ENCODE measurements around the gene ARHGAP26. TPM values are rescaled to one million over a fixed set of nuclear protein-coding genes. Genes with fewer than 3 reads are reported as not detected.

ARHGAP26 gene
- total RNA-seq, result 100 to 1,000 TPM in 1 of 7 donors, 10 to 100 TPM in 6; 33.6 to 148 (median 65.9) TPM
- polyA plus RNA-seq, result 1 to 10 TPM; 4.2 to 5.9 (median 4.2) TPM
- long read RNA-seq, donor 1, result 0 reads
- long read RNA-seq, donor 2, result 0 reads

DNA sequence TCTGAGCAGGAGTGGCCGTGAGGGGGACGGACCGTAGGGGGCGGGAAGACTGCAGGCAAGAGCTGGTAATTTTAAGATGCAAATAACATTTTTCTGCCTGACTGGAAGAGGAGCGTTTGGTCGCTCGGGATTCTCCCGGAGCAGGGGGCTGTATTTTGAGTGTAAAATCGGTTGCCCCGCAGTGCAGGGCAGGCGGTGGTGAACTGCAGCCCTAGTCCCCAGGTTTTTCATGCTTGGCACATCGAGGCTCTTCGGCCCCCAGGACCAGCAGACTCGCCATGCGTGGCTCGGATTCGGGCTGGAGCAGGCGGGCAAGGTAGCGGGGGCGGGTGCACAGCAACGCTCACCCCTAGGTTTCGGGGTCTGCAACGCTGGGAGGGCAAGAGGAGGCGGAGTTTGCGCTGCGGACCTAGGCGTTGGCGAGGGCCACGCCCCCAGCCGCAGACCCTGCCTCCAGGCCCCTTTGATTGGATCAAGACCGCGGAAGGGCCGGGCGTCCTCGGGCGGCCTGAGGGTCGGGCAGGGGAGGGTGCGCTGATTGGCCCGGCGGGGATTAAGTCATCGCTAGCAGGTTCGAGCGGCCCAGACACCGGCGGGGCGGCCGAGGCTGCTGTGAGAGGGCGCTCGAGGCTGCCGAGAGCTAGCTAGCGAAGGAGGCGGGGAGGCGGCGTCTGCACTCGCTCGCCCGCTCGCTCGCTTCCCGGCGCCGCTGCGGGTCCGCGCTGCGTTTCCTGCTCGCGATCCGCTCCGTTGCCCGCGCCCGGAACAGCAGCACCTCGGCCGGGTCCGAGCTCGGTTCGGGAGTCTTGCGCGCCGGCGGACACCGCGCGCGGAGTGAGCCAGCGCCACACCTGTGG, at the start of gene ARHGAP26:
ARHGAP26 (plus strand) TSS at position 585 of the 857 bp plus-strand sequence. CDS start 385 bp downstream, outside the sequence.
- Histone ChIP-seq H3K4me1 (peaks cover 13 to 61% (median 32%) of the 10 kb centered on the region in 6 donors), H3K9me3 (no peaks in the 10 kb centered on the region), H3K27ac (peak within 1 kb of the TSS; percentile 61 to 95 (median 93)), H3K4me3 (peak within 1 kb of the TSS; percentile 75 to 97 (median 84)), H3K27me3 (replicated peaks in 1 of 7) (no peaks in the 10 kb centered on the region), H3K36me3 (no peaks in the 10 kb centered on the region)
- intact Hi-C loops (cut with DNase I; ENCODE audit: low total_unique reads), result no loop called here
- WGBS, 5 donors, result 0 to 1% (median 0%) methylated on average over 38 to 87 of the region's 87 CpGs
- peak; percentile 100 for DNase-seq
- TF ChIP-seq CTCF (IDR thresholded peaks at IDR 0.05 in 8 of 11, conservative IDR thresholded peaks at IDR 0.05 in 3 of 11), result peak in 8 of 11 experiments; percentile 6 to 62 (median 29)
- peak; percentile 85 to 99 (median 93) for TF ChIP-seq POLR2A (IDR thresholded peaks at IDR 0.05)
- peak; percentile 100 for TF ChIP-seq POLR2AphosphoS5 (IDR thresholded peaks at IDR 0.05)

- H3K27ac ChIP-seq, result no peak overlapping the region
- peaks cover 0 to 15% (median 8%) of the 10 kb centered on the region in 6 donors for H3K4me1 ChIP-seq
- 85 to 90% (median 88%) methylated on average over 12 to 13 of the region's 13 CpGs for WGBS, 5 donors
- H3K4me3 ChIP-seq, result no peak overlapping the region
- intact Hi-C loops (cut with DNase I; ENCODE audit: low total_unique reads), result no loop called here
- no peak for DNase-seq
- no peaks in the 10 kb centered on the region for H3K36me3 ChIP-seq
- TF ChIP-seq CTCF (IDR thresholded peaks at IDR 0.05 in 8 of 11, conservative IDR thresholded peaks at IDR 0.05 in 3 of 11), result no peak
- no peak for TF ChIP-seq POLR2A (IDR thresholded peaks at IDR 0.05)
- TF ChIP-seq POLR2AphosphoS5 (IDR thresholded peaks at IDR 0.05), result no peak
- no peaks in the 10 kb centered on the region for H3K9me3 ChIP-seq
- H3K27me3 ChIP-seq (replicated peaks in 1 of 7), result peaks cover 0 to 6% (median 0%) of the 10 kb centered on the region in 7 donors
Observed at GRCh38 chr5:142720641-142721271, 49.4 kb upstream of the ARHGAP26 start.

DNA sequence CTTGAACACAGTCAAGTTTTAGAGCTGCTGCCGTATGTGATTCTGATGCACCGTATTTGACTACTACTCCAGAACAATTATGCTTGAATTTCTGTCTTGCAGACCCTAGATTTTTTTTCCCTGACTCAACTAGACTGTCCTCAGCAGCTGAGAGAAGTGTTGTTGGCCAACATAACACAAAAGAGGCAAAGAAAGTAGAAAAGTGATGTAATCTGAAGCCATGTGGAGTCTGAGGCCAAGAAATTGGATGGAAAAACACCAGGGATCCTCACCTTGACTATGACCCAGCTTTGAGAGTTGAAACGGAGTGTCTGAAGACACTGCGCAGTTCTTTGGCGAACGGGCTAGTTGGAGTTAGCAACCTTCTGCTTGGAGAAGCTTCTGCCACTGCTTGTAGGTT, 48.0 kb upstream of the ARHGAP26 start:
- Histone ChIP-seq H3K27me3 (replicated peaks in 1 of 7) (peaks cover 0 to 6% (median 0%) of the 10 kb centered on the region in 7 donors), H3K9me3 (no peaks in the 10 kb centered on the region), H3K4me3 (no peak overlapping the region), H3K36me3 (no peaks in the 10 kb centered on the region), H3K27ac (no peak overlapping the region), H3K4me1 (peaks cover 0 to 19% (median 9%) of the 10 kb centered on the region in 6 donors)
- intact Hi-C loops (cut with DNase I; ENCODE audit: low total_unique reads), result no loop called here
- 92 to 98% (median 94%) methylated on average over 6 of the region's 6 CpGs for WGBS, 5 donors
- TF ChIP-seq POLR2A (IDR thresholded peaks at IDR 0.05) (no peak), CTCF (IDR thresholded peaks at IDR 0.05 in 8 of 11, conservative IDR thresholded peaks at IDR 0.05 in 3 of 11) (no peak), POLR2AphosphoS5 (IDR thresholded peaks at IDR 0.05) (no peak)
- DNase-seq, result no peak
